ENCODE measurements around the gene SGCD. TPM values are rescaled to one million over a fixed set of nuclear protein-coding genes. Genes with fewer than 3 reads are reported as not detected.

The SGCD gene
- total RNA-seq, 6 experiments from 2014 or later: 5.2 to 6.7 (median 6.4) TPM

DNA sequence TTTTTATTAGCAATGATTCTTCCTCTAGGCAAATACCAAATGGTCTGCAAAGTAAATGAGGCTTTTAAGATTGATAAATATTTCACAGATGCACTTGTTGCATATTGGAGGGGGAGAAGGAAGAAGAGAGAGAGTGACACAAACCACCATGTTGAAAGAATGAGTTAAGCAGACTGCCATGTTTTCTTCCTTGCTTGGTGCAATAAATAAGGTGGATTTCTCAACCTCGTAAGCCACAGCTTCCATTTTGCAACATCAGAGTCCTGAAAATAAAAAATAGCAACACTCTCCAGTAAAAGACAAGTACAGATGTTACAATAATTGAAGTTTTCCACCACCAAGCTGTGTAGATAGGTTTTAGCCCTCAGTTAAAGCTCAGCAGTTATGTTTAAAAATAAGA is 202.9 kb downstream of the SGCD start:
- Mint-ChIP-seq H3K4me1 (ENCODE audit: low read depth) (peaks cover 7% of the 10 kb centered on the region; the same call in 1 of the 2 replicates), H3K27me3 (ENCODE audit: insufficient read depth) (no peaks in the 10 kb centered on the region), H3K4me3 (no peak overlapping the region), H3K27ac (no peak overlapping the region), H3K36me3 (ENCODE audit: low read depth) (no peaks in the 10 kb centered on the region), H3K9me3 (peaks cover 6% of the 10 kb centered on the region)
- DNase-seq: no peak
- TF ChIP-seq, protein P1, sequence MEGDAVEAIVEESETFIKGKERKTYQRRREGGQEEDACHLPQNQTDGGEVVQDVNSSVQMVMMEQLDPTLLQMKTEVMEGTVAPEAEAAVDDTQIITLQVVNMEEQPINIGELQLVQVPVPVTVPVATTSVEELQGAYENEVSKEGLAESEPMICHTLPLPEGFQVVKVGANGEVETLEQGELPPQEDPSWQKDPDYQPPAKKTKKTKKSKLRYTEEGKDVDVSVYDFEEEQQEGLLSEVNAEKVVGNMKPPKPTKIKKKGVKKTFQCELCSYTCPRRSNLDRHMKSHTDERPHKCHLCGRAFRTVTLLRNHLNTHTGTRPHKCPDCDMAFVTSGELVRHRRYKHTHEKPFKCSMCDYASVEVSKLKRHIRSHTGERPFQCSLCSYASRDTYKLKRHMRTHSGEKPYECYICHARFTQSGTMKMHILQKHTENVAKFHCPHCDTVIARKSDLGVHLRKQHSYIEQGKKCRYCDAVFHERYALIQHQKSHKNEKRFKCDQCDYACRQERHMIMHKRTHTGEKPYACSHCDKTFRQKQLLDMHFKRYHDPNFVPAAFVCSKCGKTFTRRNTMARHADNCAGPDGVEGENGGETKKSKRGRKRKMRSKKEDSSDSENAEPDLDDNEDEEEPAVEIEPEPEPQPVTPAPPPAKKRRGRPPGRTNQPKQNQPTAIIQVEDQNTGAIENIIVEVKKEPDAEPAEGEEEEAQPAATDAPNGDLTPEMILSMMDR (IDR thresholded peaks at IDR 0.05): no peak

DNA sequence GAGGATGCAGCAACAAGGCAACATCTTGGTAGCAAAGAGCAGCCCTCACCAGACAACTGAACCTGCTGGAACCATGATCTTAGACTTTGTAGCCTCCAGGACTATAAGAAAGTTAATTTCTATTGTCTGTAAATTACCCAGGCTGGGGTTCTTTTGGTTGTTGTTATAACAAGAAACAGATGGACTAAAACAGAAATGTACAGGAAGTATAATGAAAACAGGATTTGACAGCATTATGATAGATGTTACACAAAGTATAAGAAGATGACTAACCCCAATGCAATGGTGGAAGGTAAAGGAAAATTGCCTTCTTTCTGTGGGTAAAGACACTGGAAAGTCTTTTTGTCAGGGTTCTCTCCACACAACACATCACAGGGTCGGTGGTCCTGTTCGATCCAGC is 204.2 kb downstream of the SGCD start:
- DNase-seq: no peak
- H3K9me3 Mint-ChIP-seq: peaks cover 6% of the 10 kb centered on the region
- no peak overlapping the region for H3K4me3 Mint-ChIP-seq
- peaks cover 7% of the 10 kb centered on the region; the same call in 1 of the 2 replicates for H3K4me1 Mint-ChIP-seq (ENCODE audit: low read depth)
- no peaks in the 10 kb centered on the region for H3K27me3 Mint-ChIP-seq (ENCODE audit: insufficient read depth)
- TF ChIP-seq, protein P1 (IDR thresholded peaks at IDR 0.05): no peak
- no peaks in the 10 kb centered on the region for H3K36me3 Mint-ChIP-seq (ENCODE audit: low read depth)
- no peak overlapping the region for H3K27ac Mint-ChIP-seq

DNA sequence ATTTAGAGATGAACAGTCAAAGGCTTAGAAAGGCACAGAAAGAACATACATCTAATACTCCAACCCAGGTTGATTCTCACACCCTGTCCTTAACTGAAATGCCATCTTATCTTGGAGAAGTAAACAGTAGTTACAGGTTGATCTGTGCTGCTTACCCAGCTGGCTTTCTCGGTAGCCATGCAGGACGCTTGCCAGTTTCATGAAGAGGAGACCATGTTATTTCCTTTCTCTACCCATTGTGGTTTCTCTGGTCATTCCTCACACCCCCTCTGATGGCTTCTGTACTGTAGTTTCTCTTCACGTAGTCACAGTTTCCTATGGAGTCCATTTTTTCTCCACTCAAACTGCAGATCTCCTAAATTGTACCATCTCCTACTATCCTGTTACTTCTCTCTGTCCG is 206.0 kb downstream of the SGCD start:
- no peak overlapping the region for H3K4me3 Mint-ChIP-seq
- peaks cover 7% of the 10 kb centered on the region; the same call in 1 of the 2 replicates for H3K4me1 Mint-ChIP-seq (ENCODE audit: low read depth)
- no peaks in the 10 kb centered on the region for H3K36me3 Mint-ChIP-seq (ENCODE audit: low read depth)
- H3K27ac Mint-ChIP-seq: no peak overlapping the region
- TF ChIP-seq, protein P1 (IDR thresholded peaks at IDR 0.05): no peak
- no peak for DNase-seq
- H3K9me3 Mint-ChIP-seq: peaks cover 12% of the 10 kb centered on the region
- H3K27me3 Mint-ChIP-seq (ENCODE audit: insufficient read depth): no peaks in the 10 kb centered on the region

DNA sequence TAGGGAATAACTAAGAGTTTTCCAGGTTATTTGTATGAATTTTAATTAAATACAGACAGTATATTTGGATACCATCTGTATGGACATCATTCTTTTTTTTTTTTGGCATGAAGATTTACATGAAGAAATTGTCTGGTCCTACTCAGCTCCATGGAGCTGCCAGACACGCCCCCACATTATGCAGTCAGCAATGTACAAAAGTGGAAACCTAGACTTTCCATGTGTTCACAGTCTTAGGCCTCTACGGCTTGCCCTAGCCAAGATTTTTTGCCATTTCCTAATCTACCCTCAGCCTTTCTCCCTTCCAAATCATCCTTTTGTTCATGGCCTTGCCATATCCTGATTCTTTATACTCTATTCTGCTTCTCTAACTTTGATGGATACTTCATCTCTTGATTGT is 207.1 kb downstream of the SGCD start:
- TF ChIP-seq, protein P1 (IDR thresholded peaks at IDR 0.05): no peak
- H3K4me3 Mint-ChIP-seq: no peak overlapping the region
- H3K36me3 Mint-ChIP-seq (ENCODE audit: low read depth): no peaks in the 10 kb centered on the region
- no peak overlapping the region for H3K27ac Mint-ChIP-seq
- no peak for DNase-seq
- H3K27me3 Mint-ChIP-seq (ENCODE audit: insufficient read depth): no peaks in the 10 kb centered on the region
- peaks cover 12% of the 10 kb centered on the region for H3K9me3 Mint-ChIP-seq
- H3K4me1 Mint-ChIP-seq (ENCODE audit: low read depth): peaks cover 7% of the 10 kb centered on the region; the same call in 1 of the 2 replicates

DNA sequence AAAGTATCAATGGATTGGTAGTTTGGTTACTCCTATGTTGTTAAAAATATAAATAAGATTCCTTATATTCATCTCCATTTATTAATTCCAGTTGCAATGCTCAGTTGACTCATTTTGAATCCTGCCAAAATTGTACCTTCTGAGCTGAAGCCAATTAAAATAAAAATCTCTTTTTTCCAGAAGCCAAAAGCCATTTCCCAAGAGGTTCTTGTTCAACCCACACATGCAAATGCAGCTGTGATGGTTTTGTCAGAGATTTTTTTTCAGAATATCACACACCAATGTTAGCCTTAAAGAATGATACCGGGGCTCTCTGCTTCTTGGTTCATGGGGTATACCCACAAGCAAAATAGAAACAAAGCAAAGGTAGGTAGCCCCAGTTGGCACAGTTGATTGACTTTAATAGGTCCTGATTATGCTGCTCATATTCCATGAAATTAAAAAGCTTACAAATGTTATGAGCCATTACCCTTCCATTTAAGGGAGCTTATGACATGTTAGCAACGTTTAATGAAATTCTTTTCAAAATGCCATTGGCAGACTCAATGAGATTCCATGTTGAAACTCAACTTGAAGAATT is 208.0 kb downstream of the SGCD start:
- TF ChIP-seq, protein P1 (IDR thresholded peaks at IDR 0.05): no peak
- no peaks in the 10 kb centered on the region for H3K27me3 Mint-ChIP-seq (ENCODE audit: insufficient read depth)
- no peak overlapping the region for H3K4me3 Mint-ChIP-seq
- no peak overlapping the region for H3K27ac Mint-ChIP-seq
- no peaks in the 10 kb centered on the region for H3K36me3 Mint-ChIP-seq (ENCODE audit: low read depth)
- H3K4me1 Mint-ChIP-seq (ENCODE audit: low read depth): peaks cover 7% of the 10 kb centered on the region; the same call in 1 of the 2 replicates
- peaks cover 7% of the 10 kb centered on the region for H3K9me3 Mint-ChIP-seq
- DNase-seq: no peak
